WTC11 (cell line): ENCODE data around the gene ARHGAP19.

Experiments
- CTCF ChIP-seq: fragments of 200-600 bp; IDR thresholded peaks from 2 replicates; pipeline ENCODE4 v1.8.0; 2022; ENCODE audit warnings: antibody characterized with exemption
- FOXK1 ChIP-seq: sonication (generic); formaldehyde crosslinking; IDR thresholded peaks from 2 replicates; pipeline ENCODE4 v1.8.0; 2022; ENCODE audit warnings: mild to moderate bottlenecking, moderate library complexity, missing genetic modification reagents
- IRF2 ChIP-seq: sonication (generic); formaldehyde crosslinking; IDR thresholded peaks from 2 replicates; pipeline ENCODE4 v1.8.0; 2022; ENCODE audit warnings: low read depth, missing genetic modification reagents, borderline replicate concordance
- NFATC4 ChIP-seq: fragments of 250-450 bp; sonication (Bioruptor Pico); IDR thresholded peaks from 2 replicates; pipeline ENCODE4 v1.9.0; 2021; ENCODE audit warnings: mild to moderate bottlenecking
- NFE2L1 ChIP-seq: sonication (generic); formaldehyde crosslinking; IDR thresholded peaks from 2 replicates; pipeline ENCODE4 v1.8.1; 2023; ENCODE audit warnings: missing genetic modification reagents
- TCF7 ChIP-seq: sonication (generic); formaldehyde crosslinking; IDR thresholded peaks from 2 replicates; pipeline ENCODE4 v1.8.0; 2022; ENCODE audit warnings: mild to moderate bottlenecking, low read depth, missing genetic modification reagents, moderate library complexity
- TF ChIP-seq, protein P1 (sequence below): fragments of 250-450 bp; sonication (Bioruptor Pico); conservative IDR thresholded peaks from 2 replicates; pipeline ENCODE4 v1.9.0; 2021; ENCODE audit warnings: mild to moderate bottlenecking

DNA sequence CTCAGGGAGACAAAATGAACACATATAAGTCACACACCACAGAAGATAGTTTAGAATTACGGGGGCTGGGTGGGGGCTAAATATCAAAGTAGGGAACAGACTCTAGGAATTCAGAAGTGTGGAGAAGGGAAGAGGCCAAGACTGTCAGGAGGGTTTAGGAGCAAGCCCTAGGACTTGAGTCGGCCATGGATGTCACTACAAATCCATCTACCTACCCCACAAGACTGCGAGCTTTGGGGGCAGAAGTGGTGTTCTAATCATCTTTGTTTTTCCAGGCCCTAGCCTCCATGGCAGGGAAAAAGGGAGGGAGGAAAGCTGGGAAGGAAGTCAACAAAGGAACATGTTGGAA is 5.8 kb upstream of the ARHGAP19 start:
- TF ChIP-seq CTCF = no peak
- no peak for TF ChIP-seq TCF7
- no peak for TF ChIP-seq IRF2 (CRISPR knock-in tag)
- no peak for TF ChIP-seq FOXK1
- TF ChIP-seq NFATC4 (CRISPR knock-in tag) = no peak
- TF ChIP-seq NFE2L1 (CRISPR knock-in tag) = no peak
- TF ChIP-seq, protein P1, sequence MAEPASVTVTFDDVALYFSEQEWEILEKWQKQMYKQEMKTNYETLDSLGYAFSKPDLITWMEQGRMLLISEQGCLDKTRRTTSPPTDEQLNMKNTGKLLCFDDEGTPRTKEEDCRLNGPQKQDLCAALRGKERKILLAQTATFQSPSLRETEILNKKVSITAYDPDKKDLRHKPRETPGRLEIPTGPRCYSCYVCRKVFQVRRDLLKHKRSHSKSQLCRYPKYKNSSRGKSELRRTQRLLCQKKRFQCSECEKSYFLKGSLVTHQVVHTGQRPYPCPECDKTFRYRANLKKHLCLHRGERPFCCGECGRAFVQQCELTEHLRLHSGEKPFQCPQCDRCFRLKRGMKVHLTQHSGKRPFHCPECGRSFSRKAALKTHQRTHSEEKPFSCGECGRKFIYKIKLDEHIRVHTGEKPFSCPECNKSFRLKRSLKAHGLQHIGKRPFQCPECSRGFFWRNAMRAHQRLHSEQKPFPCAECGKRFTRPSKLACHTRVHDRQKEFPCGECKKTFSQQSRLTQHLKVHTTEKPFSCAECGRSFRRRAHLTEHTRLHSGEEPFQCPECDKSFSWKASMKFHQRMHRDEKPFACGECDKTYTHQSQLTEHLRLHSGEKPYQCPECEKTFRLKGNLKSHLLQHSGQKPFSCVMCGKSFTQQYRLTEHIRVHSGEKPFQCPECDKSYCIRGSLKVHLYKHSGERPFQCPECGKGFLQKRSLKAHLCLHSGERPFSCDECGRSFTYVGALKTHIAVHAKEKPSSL = no peak
